GM23338 (cell line): ENCODE results near the gene KEL. TPM values are rescaled to one million over a fixed set of nuclear protein-coding genes. Genes with fewer than 3 reads are reported as not detected.
A peak's percentile ranks its signal among the peaks of the same experiment; 100 is the strongest.

ENCODE experiments used
- ATAC-seq: fragments of 200-7000 bp; cut with Tn5 transposase; 3 replicates; pipeline ENCODE4 v1.9.1; 2020
- DNase-seq: peaks from one replicate; pipeline ENCODE4 v3.0.0-alpha.2; 2015; ENCODE audit warnings: low spot score
- H2AFZ ChIP-seq: fragments of 200-600 bp; sonication (generic); 2 replicates; pipeline ENCODE4 v1.8.0; 2016; ENCODE audit warnings: antibody characterized with exemption, mild to moderate bottlenecking, moderate library complexity
- H3F3A ChIP-seq: fragments of 200-600 bp; sonication (generic); replicated peaks from 2 replicates; pipeline ENCODE4 v1.8.0; 2017; ENCODE audit warnings: antibody characterized with exemption, mixed run types, low read depth
- H3K27ac ChIP-seq: fragments of 200-600 bp; sonication (generic); 2 replicates; pipeline ENCODE4 v1.6.1; 2016; ENCODE audit warnings: low read depth
- H3K27me3 ChIP-seq: fragments of 200-600 bp; sonication (generic); 2 replicates; pipeline ENCODE4 v1.8.0; 2016; ENCODE audit warnings: mild to moderate bottlenecking, mixed run types, moderate library complexity; ENCODE audit not compliant: insufficient read depth
- H3K36me3 ChIP-seq: fragments of 200-600 bp; sonication (generic); 2 replicates; pipeline ENCODE4 v1.8.0; 2016; ENCODE audit warnings: mild to moderate bottlenecking; ENCODE audit not compliant: insufficient read depth
- H3K4me1 ChIP-seq: fragments of 200-600 bp; sonication (generic); 2 replicates; pipeline ENCODE4 v1.8.0; 2016; ENCODE audit warnings: mild to moderate bottlenecking, moderate library complexity; ENCODE audit not compliant: insufficient read depth
- H3K4me2 ChIP-seq: fragments of 200-600 bp; sonication (generic); 2 replicates; pipeline ENCODE4 v1.7.1; 2017; ENCODE audit warnings: mixed run types
- H3K4me3 ChIP-seq: fragments of 200-600 bp; sonication (generic); 2 replicates; pipeline ENCODE4 v1.6.1; 2016; ENCODE audit warnings: mixed run types
- H3K79me2 ChIP-seq: fragments of 200-600 bp; sonication (generic); replicated peaks from 2 replicates; pipeline ENCODE4 v1.8.0; 2017; ENCODE audit warnings: mild to moderate bottlenecking; ENCODE audit not compliant: insufficient read depth
- H3K9me2 ChIP-seq: fragments of 200-600 bp; sonication (generic); 2 replicates; pipeline ENCODE4 v1.8.0; 2017; ENCODE audit not compliant: insufficient read depth
- H4K20me1 ChIP-seq: fragments of 200-600 bp; sonication (generic); replicated peaks from 2 replicates; pipeline ENCODE4 v1.8.0; 2017; ENCODE audit warnings: mild to moderate bottlenecking; ENCODE audit not compliant: insufficient read depth
- H3K27ac Mint-ChIP-seq: 2 replicates; pipeline ENCODE4 v1.8.0; 2020; ENCODE audit warnings: inconsistent platforms, mild to moderate bottlenecking, moderate library complexity, mixed read lengths
- H3K27me3 Mint-ChIP-seq: 3 replicates; pipeline ENCODE4 v1.8.0; 2022; ENCODE audit warnings: low read depth, mild to moderate bottlenecking, moderate library complexity, mixed read lengths, inconsistent platforms; ENCODE audit not compliant: insufficient read depth, poor library complexity
- H3K36me3 Mint-ChIP-seq: 3 replicates; pipeline ENCODE4 v1.8.0; 2021; ENCODE audit warnings: low read depth, mild to moderate bottlenecking, inconsistent platforms, moderate library complexity, mixed read lengths
- H3K4me1 Mint-ChIP-seq: 3 replicates; pipeline ENCODE4 v1.8.0; 2020; ENCODE audit warnings: mild to moderate bottlenecking, inconsistent platforms, mixed read lengths
- H3K4me3 Mint-ChIP-seq: 3 replicates; pipeline ENCODE4 v1.8.0; 2021; ENCODE audit warnings: moderate library complexity, mild to moderate bottlenecking, inconsistent platforms, mixed read lengths
- H3K9me3 Mint-ChIP-seq: 3 replicates; pipeline ENCODE4 v1.8.0; 2020; ENCODE audit warnings: moderate library complexity, mild to moderate bottlenecking, inconsistent platforms, mixed read lengths
- CREB1 ChIP-seq: fragments of 250-450 bp; sonication (Bioruptor Pico); IDR thresholded peaks from 2 replicates; pipeline ENCODE4 v1.5.0; 2020; ENCODE audit warnings: low read depth, mild to moderate bottlenecking, moderate library complexity
- EZH2 ChIP-seq: fragments of 200-600 bp; sonication (generic); IDR thresholded peaks from one replicate; pipeline ENCODE4 v1.8.0; 2017; ENCODE audit warnings: antibody characterized with exemption, mild to moderate bottlenecking, low read depth; ENCODE audit not compliant: unreplicated experiment
- JUNB ChIP-seq: IDR thresholded peaks from one replicate; pipeline ENCODE4 v1.6.1; 2016; ENCODE audit warnings: antibody characterized with exemption; ENCODE audit not compliant: unreplicated experiment
- NANOG ChIP-seq: IDR thresholded peaks from 2 replicates; pipeline ENCODE4 v1.6.1; 2016; ENCODE audit warnings: antibody characterized with exemption, borderline replicate concordance
- polyA plus RNA-seq: library from polyadenylated mRNA; unstranded; fragments of >200 nt; fragmentation: Nextera tagmentation; extraction: Ambion mirVana; gene quantifications from 2 replicates; pipeline ENCODE4 v1.2.1, GENCODE V29; 2016
- total RNA-seq: library from RNA; depleted of rRNA; stranded (reverse); fragments of >200 nt; shearing (Covaris generic); gene quantifications from 2 replicates; pipeline ENCODE4 v1.2.3, GENCODE V29; 2014
- TF ChIP-seq, protein P1 (sequence below): IDR thresholded peaks from 2 replicates; pipeline ENCODE4 v1.6.1; 2016; ENCODE audit warnings: antibody characterized with exemption
- TF ChIP-seq, protein P2 (sequence below), 2 experiments: fragments of 200-600 bp in 1 of 2; sonication (generic) in 1 of 2; conservative IDR thresholded peaks; 2 replicates each; pipeline versions ENCODE4 v1.5.1 to v1.6.1; 2016 to 2017; ENCODE audit warnings: antibody characterized with exemption in 2 of 2, low read depth in 2 of 2, mild to moderate bottlenecking in 2 of 2, moderate library complexity in 1 of 2

KEL gene
- total and polyA plus RNA-seq, 2 experiments from 2014 or later, result 1.2 to 3.6 TPM

DNA sequence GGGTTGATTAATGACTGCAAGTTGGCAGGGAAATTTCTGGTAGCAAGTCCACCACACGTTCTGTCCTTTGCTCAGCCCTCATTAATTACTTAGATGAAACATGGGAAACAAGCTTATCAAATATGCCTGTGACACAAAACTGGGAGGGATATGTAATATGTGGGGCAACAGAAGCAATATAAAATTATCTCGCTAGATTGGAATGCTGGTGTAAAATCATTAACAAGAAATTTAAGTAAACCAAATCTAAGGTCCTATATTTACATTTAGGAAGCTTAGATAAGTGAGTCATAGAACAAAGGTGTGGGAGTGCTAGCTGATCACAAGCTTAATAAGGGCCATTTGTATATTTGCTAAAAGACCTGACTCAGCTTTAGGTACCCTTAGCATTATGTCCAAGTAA, 52.1 kb downstream of the KEL start:
- no peak for ATAC-seq
- no peak overlapping the region for H3K27ac ChIP-seq
- TF ChIP-seq EZH2, result no peak
- Mint-ChIP-seq H3K4me1 (peaks cover 2% of the 10 kb centered on the region; the same call in 1 of the 3 replicates), H3K27me3 (peaks cover 8% of the 10 kb centered on the region), H3K4me3 (no peak overlapping the region), H3K27ac (no peak overlapping the region), H3K9me3 (peaks cover 17% of the 10 kb centered on the region), H3K36me3 (peaks cover 5% of the 10 kb centered on the region; the same call in 2 of the 3 replicates)
- H3K4me2 ChIP-seq, result no peak overlapping the region
- H3F3A ChIP-seq, result no peaks in the 10 kb centered on the region
- H3K79me2 ChIP-seq, result no peaks in the 10 kb centered on the region
- 0 out of 2 replicates have a peak, but pooled peaks cover 3% of the 10 kb centered on the region for H3K36me3 ChIP-seq
- no peaks in the 10 kb centered on the region for H3K27me3 ChIP-seq
- DNase-seq, result no peak
- H4K20me1 ChIP-seq, result no peaks in the 10 kb centered on the region
- H3K4me1 ChIP-seq, result no peaks in the 10 kb centered on the region
- H3K4me3 ChIP-seq, result no peak overlapping the region
- peaks cover 11% of the 10 kb centered on the region for H3K9me2 ChIP-seq
- no peak overlapping the region for H2AFZ ChIP-seq

DNA sequence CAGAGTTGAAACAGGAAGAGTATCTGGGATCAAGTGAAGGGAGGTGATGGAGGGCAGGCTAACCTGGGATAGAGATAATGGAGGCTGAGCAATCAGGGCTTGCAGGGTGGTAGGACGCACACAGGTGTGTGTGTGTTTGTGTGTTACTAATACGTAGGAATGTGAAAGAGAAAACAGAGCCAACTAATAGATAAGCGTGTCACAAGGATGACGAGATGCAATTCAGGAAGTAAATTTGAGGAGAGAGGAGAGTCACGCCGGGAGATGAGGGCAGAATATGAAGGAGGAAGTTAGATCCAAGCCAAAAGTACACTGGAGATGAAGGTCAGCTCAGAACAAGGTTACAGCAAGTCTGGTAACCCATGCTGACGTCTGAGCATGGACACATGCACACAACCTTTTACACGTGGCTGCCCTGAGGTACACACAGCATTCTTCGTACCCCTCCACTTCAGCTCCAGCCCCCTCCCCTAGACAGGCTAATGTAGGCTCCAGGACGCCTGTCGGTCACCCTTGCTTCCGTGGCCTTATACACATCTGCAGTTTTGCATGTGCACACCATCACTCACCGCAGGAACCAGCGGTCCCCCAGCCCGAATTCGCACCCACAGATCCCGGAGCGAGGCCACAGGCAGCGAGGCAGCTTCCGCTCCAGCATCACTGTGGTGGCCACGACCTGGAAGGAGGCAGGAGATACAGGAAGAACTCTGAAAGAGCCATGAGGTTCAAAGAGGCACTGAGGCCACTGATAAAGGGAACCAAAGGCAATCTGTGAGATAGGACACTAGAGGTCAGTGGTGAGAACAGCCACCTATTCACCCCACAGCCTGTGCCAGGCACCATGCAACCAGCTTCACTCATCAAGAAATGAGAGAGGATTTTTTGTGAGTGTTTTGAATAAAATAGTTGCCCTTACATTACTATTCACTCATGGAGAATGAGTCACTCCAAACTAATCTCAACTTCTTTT, 53.0 kb downstream of the KEL start:
- H2AFZ ChIP-seq, result peak overlapping the region; percentile 76

More for the DNA sequence above, 53.0 kb downstream of the KEL start:
- Histone ChIP-seq H3K4me1 (no peaks in the 10 kb centered on the region), H3K9me2 (peaks cover 8% of the 10 kb centered on the region), H3K4me3 (no peak overlapping the region), H3K4me2 (no peak overlapping the region), H3K27ac (no peak overlapping the region), H3K27me3 (no peaks in the 10 kb centered on the region), H4K20me1 (no peaks in the 10 kb centered on the region), H3K79me2 (no peaks in the 10 kb centered on the region), H3F3A (no peaks in the 10 kb centered on the region), H3K36me3 (0 out of 2 replicates have a peak, but pooled peaks cover 9% of the 10 kb centered on the region)
- peaks cover 5% of the 10 kb centered on the region; the same call in 2 of the 3 replicates for H3K36me3 Mint-ChIP-seq
- peaks cover 23% of the 10 kb centered on the region for H3K9me3 Mint-ChIP-seq
- no peak overlapping the region for H3K4me3 Mint-ChIP-seq
- no peak for TF ChIP-seq JUNB
- TF ChIP-seq NANOG, result no peak
- no peak for TF ChIP-seq CREB1 (CRISPR knock-in tag)
- TF ChIP-seq, protein P1, sequence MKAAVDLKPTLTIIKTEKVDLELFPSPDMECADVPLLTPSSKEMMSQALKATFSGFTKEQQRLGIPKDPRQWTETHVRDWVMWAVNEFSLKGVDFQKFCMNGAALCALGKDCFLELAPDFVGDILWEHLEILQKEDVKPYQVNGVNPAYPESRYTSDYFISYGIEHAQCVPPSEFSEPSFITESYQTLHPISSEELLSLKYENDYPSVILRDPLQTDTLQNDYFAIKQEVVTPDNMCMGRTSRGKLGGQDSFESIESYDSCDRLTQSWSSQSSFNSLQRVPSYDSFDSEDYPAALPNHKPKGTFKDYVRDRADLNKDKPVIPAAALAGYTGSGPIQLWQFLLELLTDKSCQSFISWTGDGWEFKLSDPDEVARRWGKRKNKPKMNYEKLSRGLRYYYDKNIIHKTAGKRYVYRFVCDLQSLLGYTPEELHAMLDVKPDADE, result no peak
- TF ChIP-seq, protein P2, sequence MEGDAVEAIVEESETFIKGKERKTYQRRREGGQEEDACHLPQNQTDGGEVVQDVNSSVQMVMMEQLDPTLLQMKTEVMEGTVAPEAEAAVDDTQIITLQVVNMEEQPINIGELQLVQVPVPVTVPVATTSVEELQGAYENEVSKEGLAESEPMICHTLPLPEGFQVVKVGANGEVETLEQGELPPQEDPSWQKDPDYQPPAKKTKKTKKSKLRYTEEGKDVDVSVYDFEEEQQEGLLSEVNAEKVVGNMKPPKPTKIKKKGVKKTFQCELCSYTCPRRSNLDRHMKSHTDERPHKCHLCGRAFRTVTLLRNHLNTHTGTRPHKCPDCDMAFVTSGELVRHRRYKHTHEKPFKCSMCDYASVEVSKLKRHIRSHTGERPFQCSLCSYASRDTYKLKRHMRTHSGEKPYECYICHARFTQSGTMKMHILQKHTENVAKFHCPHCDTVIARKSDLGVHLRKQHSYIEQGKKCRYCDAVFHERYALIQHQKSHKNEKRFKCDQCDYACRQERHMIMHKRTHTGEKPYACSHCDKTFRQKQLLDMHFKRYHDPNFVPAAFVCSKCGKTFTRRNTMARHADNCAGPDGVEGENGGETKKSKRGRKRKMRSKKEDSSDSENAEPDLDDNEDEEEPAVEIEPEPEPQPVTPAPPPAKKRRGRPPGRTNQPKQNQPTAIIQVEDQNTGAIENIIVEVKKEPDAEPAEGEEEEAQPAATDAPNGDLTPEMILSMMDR (conservative IDR thresholded peaks at IDR 0.05; ENCODE audit: low read depth in 2 of 2), result peak; percentile 56 to 74
- peak; percentile 92 for ATAC-seq
- H3K27ac Mint-ChIP-seq, result no peak overlapping the region
- peaks cover 6% of the 10 kb centered on the region for H3K27me3 Mint-ChIP-seq
- peaks cover 2% of the 10 kb centered on the region; the same call in 1 of the 3 replicates for H3K4me1 Mint-ChIP-seq
- DNase-seq, result peak; percentile 51
